Neural cell (in vitro differentiated cells): ENCODE results near the gene CDKAL1. TPM values are rescaled to one million over a fixed set of nuclear protein-coding genes. Genes with fewer than 3 reads are reported as not detected.

Experiments
- H2AFZ ChIP-seq: fragments of 200-600, 300-800 bp; sonication (generic), shearing (Covaris generic); 2 replicates; pipeline ENCODE4 v1.6.0; 2014; ENCODE audit warnings: low read depth, mild to moderate bottlenecking, antibody characterized with exemption, low read length, moderate library complexity
- H3F3A ChIP-seq: fragments of 200-600 bp; shearing (Covaris generic); 2 replicates; pipeline ENCODE4 v1.6.1; 2016; ENCODE audit warnings: mild to moderate bottlenecking, moderate library complexity, mixed read lengths, antibody characterized with exemption, low read length; ENCODE audit not compliant: insufficient read depth, poor library complexity, severe bottlenecking
- H3K27ac ChIP-seq: fragments of 200-600, 300-800 bp; sonication (generic), shearing (Covaris generic); 2 replicates; pipeline ENCODE4 v1.5.1; 2014; ENCODE audit warnings: mild to moderate bottlenecking, low read length, moderate library complexity
- H3K27me3 ChIP-seq: fragments of 300-800, 200-600 bp; sonication (generic), shearing (Covaris generic); 2 replicates; pipeline ENCODE4 v1.6.0; 2014; ENCODE audit warnings: mild to moderate bottlenecking, low read depth, low read length, moderate library complexity; ENCODE audit not compliant: insufficient read depth
- H3K36me3 ChIP-seq: fragments of 300-800, 200-600 bp; sonication (generic), shearing (Covaris generic); 2 replicates; pipeline ENCODE4 v1.5.1; 2014; ENCODE audit warnings: mild to moderate bottlenecking, antibody characterized with exemption, low read length, moderate library complexity; ENCODE audit not compliant: insufficient read depth
- H3K4me2 ChIP-seq: fragments of 300-800, 200-600 bp; sonication (generic), shearing (Covaris generic); 2 replicates; pipeline ENCODE4 v1.6.0; 2014; ENCODE audit warnings: mild to moderate bottlenecking, low read length
- H3K4me3 ChIP-seq: fragments of 300-800, 200-600 bp; sonication (generic), shearing (Covaris generic); 2 replicates; pipeline ENCODE4 v1.5.1; 2014; ENCODE audit warnings: mild to moderate bottlenecking, low read length, moderate library complexity
- H3K79me2 ChIP-seq: fragments of 200-600 bp; shearing (Covaris generic); replicated peaks from 2 replicates; pipeline ENCODE4 v1.6.0; 2014; ENCODE audit warnings: mild to moderate bottlenecking, low read length, moderate library complexity; ENCODE audit not compliant: insufficient read depth
- H3K9ac ChIP-seq: fragments of 300-800, 200-600 bp; sonication (generic), shearing (Covaris generic); 2 replicates; pipeline ENCODE4 v1.6.1; 2016; ENCODE audit warnings: mild to moderate bottlenecking, low read length, mixed read lengths
- H3K9me2 ChIP-seq: fragments of 200-600 bp; shearing (Covaris generic); 2 replicates; pipeline ENCODE4 v1.6.1; 2016; ENCODE audit warnings: mild to moderate bottlenecking, low read length, mixed read lengths; ENCODE audit not compliant: insufficient read depth
- H3K9me3 ChIP-seq: fragments of 200-600, 300-800 bp; sonication (generic), shearing (Covaris generic); 2 replicates; pipeline ENCODE4 v1.6.1; 2016; ENCODE audit warnings: mild to moderate bottlenecking, mixed run types, low read length, moderate library complexity, mixed read lengths
- H4K20me1 ChIP-seq: fragments of 200-600 bp; shearing (Covaris generic); 2 replicates; pipeline ENCODE4 v1.6.1; 2016; ENCODE audit warnings: mild to moderate bottlenecking, mixed run types; ENCODE audit not compliant: insufficient read depth
- CTCF ChIP-seq: fragments of 450-650 bp; IDR thresholded peaks from 2 replicates; pipeline ENCODE4 v1.5.1; 2014; ENCODE audit warnings: antibody characterized with exemption, mild to moderate bottlenecking, moderate library complexity; ENCODE audit not compliant: poor library complexity, severe bottlenecking
- EP300 ChIP-seq: fragments of 450-650 bp; conservative IDR thresholded peaks from 2 replicates; pipeline ENCODE4 v1.6.1; 2014; ENCODE audit warnings: antibody characterized with exemption, mild to moderate bottlenecking, moderate library complexity; ENCODE audit not compliant: poor library complexity, severe bottlenecking
- EZH2 ChIP-seq: fragments of 200-600, 300-800 bp; shearing (Covaris generic), sonication (generic); IDR thresholded peaks from 2 replicates; pipeline ENCODE4 v1.6.1; 2014; ENCODE audit warnings: antibody characterized with exemption, low read length, borderline replicate concordance, mild to moderate bottlenecking; ENCODE audit not compliant: insufficient read depth, poor library complexity, severe bottlenecking
- MXI1 ChIP-seq: fragments of 450-650 bp; conservative IDR thresholded peaks from 2 replicates; pipeline ENCODE4 v1.6.1; 2014; ENCODE audit warnings: antibody characterized with exemption, mild to moderate bottlenecking; ENCODE audit not compliant: poor library complexity, severe bottlenecking
- POLR2AphosphoS5 ChIP-seq: IDR thresholded peaks from 2 replicates; pipeline ENCODE4 v1.6.1; 2012
- RAD21 ChIP-seq: fragments of 450-650 bp; conservative IDR thresholded peaks from 2 replicates; pipeline ENCODE4 v1.6.1; 2014; ENCODE audit warnings: antibody characterized with exemption, mild to moderate bottlenecking, moderate library complexity
- REST ChIP-seq: IDR thresholded peaks from 2 replicates; pipeline ENCODE4 v1.6.1; 2012; ENCODE audit warnings: borderline replicate concordance
- SMC3 ChIP-seq: fragments of 450-650 bp; conservative IDR thresholded peaks from 2 replicates; pipeline ENCODE4 v1.6.1; 2014; ENCODE audit warnings: antibody characterized with exemption, mild to moderate bottlenecking, moderate library complexity; ENCODE audit not compliant: poor library complexity
- TAF1 ChIP-seq: IDR thresholded peaks from 2 replicates; pipeline ENCODE4 v1.6.1; 2012; ENCODE audit warnings: low read depth
- polyA plus RNA-seq: library from polyadenylated mRNA; depleted of rRNA; stranded (reverse); fragments of >200 nt; gene quantifications from 2 replicates; pipeline ENCODE4 v1.2.3, GENCODE V29; 2014

Gene CDKAL1
- polyA plus RNA-seq, 1 donor from 2014 or later = 10.7 TPM

- H2AFZ ChIP-seq = no peak overlapping the region
- H3K36me3 ChIP-seq = no peaks in the 10 kb centered on the region
- H3K4me2 ChIP-seq = no peak overlapping the region
- H3K9me3 ChIP-seq = no peaks in the 10 kb centered on the region
- no peaks in the 10 kb centered on the region for H3K79me2 ChIP-seq
- no peaks in the 10 kb centered on the region for H3K9me2 ChIP-seq
- H3K27me3 ChIP-seq = no peaks in the 10 kb centered on the region
- no peaks in the 10 kb centered on the region for H3F3A ChIP-seq
- no peak overlapping the region for H3K27ac ChIP-seq
- TF ChIP-seq RAD21 = no peak
- TF ChIP-seq CTCF = no peak
- no peak for TF ChIP-seq REST
- TF ChIP-seq MXI1 = no peak
- no peak overlapping the region for H3K9ac ChIP-seq
- no peaks in the 10 kb centered on the region for H4K20me1 ChIP-seq
- H3K4me3 ChIP-seq = no peak overlapping the region
These were observed 172.8 kb downstream of the CDKAL1 start for GRCh38 chr6:20706939-20707485.

- H2AFZ ChIP-seq = no peak overlapping the region
- H3K9me2 ChIP-seq = no peaks in the 10 kb centered on the region
- no peaks in the 10 kb centered on the region for H4K20me1 ChIP-seq
- no peak for TF ChIP-seq MXI1
- TF ChIP-seq REST = no peak
- TF ChIP-seq TAF1 = no peak
- no peak for TF ChIP-seq EZH2
- TF ChIP-seq SMC3 = no peak
- TF ChIP-seq RAD21 = no peak
- TF ChIP-seq POLR2AphosphoS5 = no peak
- TF ChIP-seq EP300 = no peak
- no peak for TF ChIP-seq CTCF
- no peaks in the 10 kb centered on the region for H3F3A ChIP-seq
- H3K9me3 ChIP-seq = no peaks in the 10 kb centered on the region
- no peaks in the 10 kb centered on the region for H3K79me2 ChIP-seq
- H3K4me2 ChIP-seq = no peak overlapping the region
- no peak overlapping the region for H3K4me3 ChIP-seq
- no peaks in the 10 kb centered on the region for H3K36me3 ChIP-seq
- no peaks in the 10 kb centered on the region for H3K27me3 ChIP-seq
- no peak overlapping the region for H3K27ac ChIP-seq
- H3K9ac ChIP-seq = no peak overlapping the region
These were observed 173.6 kb downstream of the CDKAL1 start for GRCh38 chr6:20707870-20708269.
